ENCODE measurements around the gene MTHFD1L. TPM values are rescaled to one million over a fixed set of nuclear protein-coding genes. Genes with fewer than 3 reads are reported as not detected.

Gene MTHFD1L
- total and polyA plus RNA-seq, 2 of the 8 experiments (the other 6 are each of a cell fraction or from before 2014, with no cell fraction given) = 29.2 to 105 TPM

- H2BK20ac ChIP-seq (ENCODE audit: low read length) = no peak overlapping the region
- no peak overlapping the region for H2BK120ac ChIP-seq (replicated peaks; ENCODE audit: low read depth, low read length)
- H4K5ac ChIP-seq (ENCODE audit: insufficient read length, low read depth, low read length) = no peak overlapping the region
- 97% methylated on average over 3 of the region's 3 CpGs; no CpG with 5 or more reads in 1 of the 2 experiments for WGBS, 2 experiments (ENCODE audit: extremely low coverage in 1 of 2, insufficient coverage in 1 of 2, insufficient read length in 1 of 2, insufficient replicate concordance in 2 of 2, low coverage in 1 of 2, low lambda C conversion rate in 2 of 2, missing lambda C conversion rate in 1 of 2)
- no peak overlapping the region for H3K18ac ChIP-seq (ENCODE audit: extremely low read depth, low read length)
- no peak overlapping the region for H2AK5ac ChIP-seq (ENCODE audit: low read depth, low read length)
- no peak overlapping the region for H2BK5ac ChIP-seq (ENCODE audit: low read depth, low read length)
- H3K23ac ChIP-seq (ENCODE audit: insufficient read length) = no peak overlapping the region
- FAIRE-seq (no peak), DNase-seq (ENCODE audit: low read depth in 1 of 2, low spot score in 2 of 2) (no peak)
- no peaks in the 10 kb centered on the region for H4K20me1 ChIP-seq (replicated peaks in 1 of 2; ENCODE audit: control insufficient read depth in 1 of 2, insufficient read depth in 2 of 2, low read length in 2 of 2)
- no peak overlapping the region for H3K4me2 ChIP-seq (ENCODE audit: insufficient read depth in 1 of 2, low read depth in 2 of 2, low read length in 2 of 2)
- H3K4ac ChIP-seq (replicated peaks; ENCODE audit: insufficient read length, low read depth, low read length) = no peak overlapping the region
- no peak overlapping the region for H2BK12ac ChIP-seq (ENCODE audit: low read depth, low read length)
- no peaks in the 10 kb centered on the region for H3K79me2 ChIP-seq (ENCODE audit: control insufficient read depth in 1 of 2, insufficient read depth in 2 of 2, low read length in 2 of 2)
- H3K14ac ChIP-seq (ENCODE audit: insufficient read length) = no peak overlapping the region
- no peak overlapping the region for H4K91ac ChIP-seq (replicated peaks; ENCODE audit: insufficient read length, low read length)
- no peaks in the 10 kb centered on the region for H3K9me3 ChIP-seq (ENCODE audit: insufficient read depth in 2 of 2, low read depth in 1 of 2, low read length in 1 of 2)
- no peaks in the 10 kb centered on the region for H3K23me2 ChIP-seq (ENCODE audit: low read depth, low read length)
- ChIA-PET POLR2A (ENCODE audit: partially characterized antibody) (interaction anchor here (0.9 to 1.5 kb wide), 2 partner anchors 11 to 34 kb away, joined by 3 read pairs; no protein-coding TSS in a partner anchor), CTCF (ENCODE audit: partially characterized antibody) (interaction anchor here (0.8 to 6.4 kb wide), 2 partner anchors 9 to 424 kb away, joined by 4 to 100 read pairs; no protein-coding TSS in a partner anchor)
- no peak overlapping the region for H2BK15ac ChIP-seq (ENCODE audit: low read length)
- no peak for TF ChIP-seq NANOG (IDR thresholded peaks at IDR 0.05; ENCODE audit: insufficient read depth, low read depth, low read length, poor library complexity, severe bottlenecking)
- no peak for TF ChIP-seq RFX5 (IDR thresholded peaks at IDR 0.05; ENCODE audit: borderline replicate concordance, low read depth, low read length)
- no peak for TF ChIP-seq GTF2F1 (IDR thresholded peaks at IDR 0.05; ENCODE audit: borderline replicate concordance, low read depth, low read length)
- TF ChIP-seq KDM4A (IDR thresholded peaks at IDR 0.05; ENCODE audit: low read depth, low read length, severe bottlenecking) = no peak
- H3K27ac ChIP-seq (ENCODE audit: low read depth, low read length) = no peak overlapping the region
- H4K8ac ChIP-seq (ENCODE audit: extremely low read depth, insufficient read depth, low read length) = no peak overlapping the region
- no peak overlapping the region for H3K9ac ChIP-seq (replicated peaks in 1 of 4; ENCODE audit: extremely low read depth in 1 of 4, low read depth in 3 of 4, low read length in 3 of 4)
- H3K4me1 ChIP-seq (replicated peaks in 1 of 4; ENCODE audit: control insufficient read depth in 3 of 4, insufficient read depth in 4 of 4, low read length in 3 of 4) = peaks cover 0 to 2% (median 0%) of the 10 kb centered on the region in 4 experiments; a peak in 1 of 7 replicates
- no peak overlapping the region for H3K56ac ChIP-seq (replicated peaks; ENCODE audit: insufficient read length, low read depth, low read length)
- H3K36me3 ChIP-seq (ENCODE audit: control insufficient read depth in 2 of 4, insufficient read depth in 4 of 4, low read length in 3 of 4) = peaks cover 0 to 19% (median 10%) of the 10 kb centered on the region in 4 experiments; a peak in 3 of 8 replicates
- peaks cover 2% of the 10 kb centered on the region; the same call in 1 of the 2 replicates for H3K79me1 ChIP-seq (ENCODE audit: low read depth, low read length)
- H2AFZ ChIP-seq (ENCODE audit: low read length) = no peak overlapping the region
- H3K27me3 ChIP-seq (replicated peaks in 1 of 4; ENCODE audit: control insufficient read depth in 3 of 4, extremely low read depth in 1 of 4, insufficient read depth in 3 of 4, low read length in 3 of 4) = no peaks in the 10 kb centered on the region
- H3K4me3 ChIP-seq (ENCODE audit: extremely low read depth in 1 of 4, insufficient read depth in 2 of 4, low read depth in 3 of 4, low read length in 4 of 4) = no peak overlapping the region
These were observed 34.5 kb downstream of the MTHFD1L start for GRCh38 chr6:150900049-150900448.

Measured in H1 (cell line).